Stimulated activated CD8-positive, alpha-beta memory T cell treated with anti-CD3 and anti-CD28 coated beads, Interleukin-7, amount 100 ng/mL, for 24 hours (primary cell): ENCODE data around the gene C1orf53.
"Not testable (repeated sequence)": the region's sequence is repeated elsewhere in the genome, so short reads cannot be mapped to it uniquely, and the experiment has no call there.

ENCODE experiments used
- DNase-seq: peaks from one replicate; pipeline ENCODE4 v3.0.0-alpha.2; 2020; ENCODE audit warnings: low read depth

C1orf53 gene

DNA sequence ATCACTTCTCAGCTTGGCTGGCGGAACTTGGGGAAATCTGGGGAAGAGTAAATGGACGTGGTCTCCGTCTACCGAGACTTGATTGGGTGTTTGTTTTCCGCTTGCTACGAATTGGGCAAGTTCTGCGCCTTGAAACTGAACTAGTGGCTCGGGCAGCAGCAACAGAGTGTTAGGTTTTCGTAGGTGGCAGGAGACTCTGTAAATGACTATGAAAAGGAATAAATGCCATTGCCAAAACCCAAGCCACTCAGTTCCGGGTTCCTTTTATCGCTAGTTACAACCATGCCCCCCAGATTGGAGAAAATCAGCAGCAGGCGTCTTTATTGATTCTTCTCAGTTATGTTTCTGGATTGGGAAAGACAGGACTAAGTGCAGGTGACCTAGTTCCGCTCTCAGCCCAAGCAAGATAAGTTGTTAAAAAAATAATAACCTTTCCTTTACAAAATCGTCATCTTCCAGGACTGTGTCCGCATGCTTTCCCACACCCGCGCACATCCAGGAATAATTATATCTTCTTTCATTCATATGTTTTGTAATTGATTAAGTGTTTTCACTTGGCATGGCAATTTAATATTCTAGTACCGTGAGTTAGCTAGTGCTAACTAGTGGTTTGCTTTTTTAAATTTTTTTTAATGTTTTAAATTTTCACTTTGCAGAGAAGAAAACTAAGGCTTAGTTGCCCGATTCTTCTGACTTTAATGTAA is 18.1 kb downstream of the C1orf53 start:
- no peak for DNase-seq

DNA sequence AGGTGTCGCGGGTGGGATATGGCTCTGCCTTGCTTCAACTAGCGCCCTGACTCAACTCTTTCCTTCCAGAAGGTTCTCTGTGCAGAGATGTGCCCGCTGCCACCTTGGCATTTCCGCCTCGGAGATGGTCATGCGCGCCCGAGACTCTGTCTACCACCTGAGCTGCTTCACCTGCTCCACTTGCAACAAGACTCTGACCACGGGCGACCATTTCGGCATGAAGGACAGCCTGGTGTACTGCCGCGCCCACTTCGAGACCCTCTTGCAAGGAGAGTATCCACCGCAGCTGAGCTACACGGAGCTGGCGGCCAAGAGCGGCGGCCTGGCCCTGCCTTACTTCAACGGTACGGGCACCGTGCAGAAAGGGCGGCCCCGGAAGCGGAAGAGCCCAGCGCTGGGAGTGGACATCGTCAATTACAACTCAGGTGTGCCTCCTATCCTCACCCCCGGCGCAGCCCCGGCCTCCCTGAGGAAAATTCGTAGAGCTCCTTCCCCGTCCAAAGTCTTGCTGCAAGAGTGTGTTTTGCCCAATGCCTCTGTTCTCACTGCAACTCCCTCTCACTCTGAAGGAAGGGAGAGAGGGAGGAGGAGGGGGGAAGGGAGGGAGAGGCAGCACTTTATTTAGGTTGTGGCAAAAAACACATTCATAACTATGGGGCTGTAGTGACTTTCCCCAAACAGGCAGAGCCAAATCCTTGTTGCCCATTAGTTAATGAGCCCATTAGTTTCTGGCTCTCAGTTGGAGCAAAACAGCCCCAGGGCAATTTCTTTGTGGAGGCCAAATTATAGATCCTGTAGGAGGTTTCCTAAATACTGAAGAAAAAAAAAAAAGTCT is 19.0 kb downstream of the C1orf53 start:
- no peak for DNase-seq

DNA sequence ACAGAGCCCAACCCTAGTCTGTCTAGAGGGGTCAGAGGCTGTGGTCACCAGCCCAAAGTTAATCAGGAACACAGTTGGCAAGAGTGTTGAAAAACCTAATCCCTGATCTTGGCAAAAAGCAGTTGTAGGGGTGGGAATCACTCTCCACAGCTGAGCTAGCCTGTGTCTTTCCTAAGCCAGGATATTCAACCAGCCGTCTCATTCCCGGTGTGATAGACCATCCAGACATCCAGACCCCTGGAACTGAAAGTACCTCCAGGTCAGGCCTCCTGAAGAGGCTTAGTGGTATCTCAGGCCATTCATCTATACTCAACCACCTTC is 19.6 kb downstream of the C1orf53 start:
- DNase-seq: no peak

DNA sequence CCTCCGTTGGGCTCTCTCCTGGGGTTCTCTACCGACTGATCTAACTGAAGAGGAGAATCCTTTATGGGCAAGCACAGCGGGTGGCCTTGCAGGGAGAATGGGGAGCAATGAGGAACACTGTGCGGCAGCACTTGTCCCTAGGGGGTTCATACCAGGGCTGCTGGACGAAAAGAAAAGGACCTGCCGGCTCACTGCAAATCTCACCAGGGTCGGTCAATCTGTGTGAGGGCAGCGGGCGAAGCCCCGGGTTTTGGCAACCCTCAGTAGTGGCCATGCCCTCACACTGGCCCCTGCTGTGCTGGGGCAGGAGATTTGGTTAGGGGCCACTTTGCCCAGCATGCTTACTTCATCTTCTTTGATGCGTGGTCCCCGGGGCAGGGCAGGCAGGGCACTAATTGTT is 20.6 kb downstream of the C1orf53 start:
- no peak for DNase-seq

DNA sequence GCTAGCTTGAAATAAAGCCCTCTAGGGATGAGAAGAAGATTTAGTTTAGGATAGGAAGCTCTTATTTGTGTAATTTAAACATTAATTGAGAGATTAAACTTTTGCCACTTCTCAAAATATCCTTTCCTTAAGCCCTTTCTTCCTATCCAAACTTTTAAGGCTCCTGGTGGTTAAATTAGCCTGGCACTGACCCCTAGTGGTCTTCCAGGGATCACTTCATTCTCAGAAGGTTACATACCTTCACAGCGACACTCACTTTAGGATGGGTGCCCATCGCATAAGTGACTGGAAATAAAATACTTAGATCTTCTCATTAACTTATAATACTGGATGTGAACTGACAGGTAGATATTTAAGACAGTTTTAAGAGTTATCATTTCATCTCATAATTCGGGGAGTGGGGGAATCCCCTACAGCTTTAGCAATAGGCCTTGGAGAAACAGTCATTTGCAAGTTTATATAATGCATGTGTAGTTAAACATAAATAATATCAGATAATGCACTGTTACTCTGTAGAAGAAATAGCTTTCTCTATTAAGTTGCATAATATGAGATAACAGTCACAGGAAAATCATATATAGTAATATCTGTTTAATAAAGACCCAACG is 22.2 kb downstream of the C1orf53 start:
- no peak for DNase-seq

DNA sequence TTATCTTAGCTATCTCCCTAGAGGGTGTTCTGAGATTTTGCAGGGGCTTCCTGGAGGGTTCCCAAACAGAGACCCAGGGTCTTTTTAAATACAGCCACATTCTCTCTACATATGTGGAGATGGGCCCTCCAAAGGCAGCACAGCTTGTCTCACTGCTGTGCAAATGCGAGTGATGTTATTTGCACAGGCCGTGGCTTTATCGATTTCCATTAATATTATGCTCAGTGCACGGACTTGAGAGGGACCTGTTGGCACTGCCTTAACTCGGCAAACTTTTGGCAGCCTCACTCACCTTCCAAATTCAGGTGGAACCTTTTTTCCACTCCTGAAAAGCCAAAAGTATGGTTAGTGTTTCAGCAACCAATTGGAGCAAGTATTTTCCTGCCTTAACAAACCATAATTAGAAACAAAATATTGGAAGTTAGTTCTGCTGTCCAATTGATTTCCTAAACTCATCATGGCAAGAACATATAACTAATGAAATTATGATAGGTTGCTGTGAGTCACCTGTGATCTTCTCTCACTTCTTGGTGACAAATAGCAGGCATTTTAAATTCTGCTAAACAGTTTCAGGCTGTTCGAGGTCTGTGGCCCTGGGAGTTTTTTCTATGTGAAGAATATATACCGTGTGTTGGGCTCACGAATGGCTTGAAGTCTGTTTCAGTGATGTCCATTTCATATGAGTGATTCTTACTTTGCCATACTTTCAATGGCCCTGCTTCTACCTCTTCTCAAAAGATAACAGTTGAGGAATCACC is 25.7 kb downstream of the C1orf53 start:
- DNase-seq: no peak

DNA sequence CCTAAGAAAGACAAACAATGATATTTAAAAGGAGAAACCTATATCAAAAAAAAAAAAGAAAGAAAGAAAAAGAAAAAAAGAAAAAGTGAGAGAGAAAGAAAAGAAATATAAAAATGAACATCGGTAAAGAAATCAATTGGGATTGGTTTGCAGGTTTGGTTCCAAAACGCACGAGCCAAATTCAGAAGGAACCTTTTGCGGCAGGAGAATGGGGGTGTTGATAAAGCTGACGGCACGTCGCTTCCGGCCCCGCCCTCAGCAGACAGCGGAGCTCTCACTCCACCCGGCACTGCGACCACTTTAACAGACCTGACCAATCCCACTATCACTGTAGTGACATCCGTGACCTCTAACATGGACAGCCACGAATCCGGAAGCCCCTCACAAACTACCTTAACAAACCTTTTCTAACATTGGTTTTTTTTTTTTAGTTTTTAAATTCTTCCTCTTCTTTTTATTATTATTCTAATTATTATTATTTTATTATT is 26.5 kb downstream of the C1orf53 start:
- DNase-seq: no peak

DNA sequence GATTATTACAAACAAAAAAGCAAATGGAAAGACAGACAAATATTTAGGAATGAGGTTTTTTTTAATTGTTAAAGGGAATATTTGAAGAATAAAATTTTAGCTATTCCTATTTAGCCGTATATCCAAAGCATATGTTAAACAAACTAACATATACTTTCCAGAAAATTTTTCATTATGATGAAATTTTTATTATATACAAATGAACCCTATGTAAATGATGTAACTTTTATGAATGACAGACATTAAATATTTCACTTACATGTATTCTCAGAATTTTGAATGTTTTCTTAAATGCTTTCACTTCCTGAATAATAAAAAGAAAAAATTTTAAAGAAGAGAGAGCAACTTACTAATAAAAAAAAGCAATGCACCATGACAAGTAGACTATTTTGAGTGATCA is 30.6 kb downstream of the C1orf53 start:
- no peak for DNase-seq

DNA sequence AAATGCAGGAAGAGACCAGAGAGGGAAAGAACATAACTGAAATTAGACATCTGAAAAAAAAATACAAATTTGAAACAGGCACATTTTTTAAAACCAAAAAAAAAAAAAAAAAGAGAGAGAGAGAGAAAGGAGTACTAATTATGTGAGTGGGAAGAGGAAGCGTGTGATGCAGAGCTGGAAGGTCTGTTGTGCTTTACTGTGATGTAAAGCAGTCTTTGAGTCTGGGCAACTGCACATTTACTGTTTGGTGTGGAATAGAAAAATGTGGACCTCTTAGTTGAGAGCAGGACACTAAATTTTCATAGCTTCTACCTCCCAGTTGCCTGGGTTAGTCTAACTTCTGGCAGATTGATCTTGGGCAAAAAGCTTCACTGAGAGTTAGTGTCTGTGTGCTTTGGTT is 31.2 kb downstream of the C1orf53 start:
- DNase-seq: no peak

DNA sequence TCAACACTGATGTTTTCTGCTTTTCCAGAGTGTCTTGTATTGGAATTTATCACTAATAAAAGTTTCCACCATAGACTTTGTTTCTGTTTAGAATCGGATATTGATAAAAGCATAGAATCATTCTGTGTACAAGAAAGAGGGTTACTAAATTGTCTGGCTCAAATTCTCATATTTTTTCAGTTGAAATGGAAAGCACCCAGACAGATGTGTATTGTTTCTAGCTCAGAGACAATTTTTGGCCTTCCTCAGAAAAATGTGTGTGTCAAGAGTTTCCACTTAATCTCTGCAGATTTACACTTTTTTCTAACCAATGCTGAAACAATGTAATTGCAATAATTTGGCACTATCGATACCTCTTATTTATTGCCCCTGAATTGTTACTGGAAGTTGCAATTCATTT is 35.0 kb downstream of the C1orf53 start:
- DNase-seq: no peak

DNA sequence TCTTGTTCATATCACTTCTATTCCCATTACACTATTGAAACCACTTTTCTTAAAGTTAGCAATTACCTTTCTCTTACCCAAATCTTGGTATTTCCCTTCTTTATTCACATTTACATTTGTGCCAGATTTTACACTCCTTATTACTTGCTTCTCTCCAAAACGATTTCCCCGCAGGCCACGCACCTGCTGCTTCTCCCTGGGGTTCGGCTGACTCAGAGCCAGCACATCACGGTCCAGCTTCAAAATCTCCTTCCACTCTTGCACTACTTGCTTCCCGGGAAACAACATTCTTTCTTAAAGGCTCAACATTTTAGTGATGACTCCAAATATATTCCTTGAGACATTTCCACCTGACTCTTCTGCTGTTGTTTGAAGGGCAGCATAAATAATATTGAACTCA is 35.5 kb downstream of the C1orf53 start:
- no peak for DNase-seq

DNA sequence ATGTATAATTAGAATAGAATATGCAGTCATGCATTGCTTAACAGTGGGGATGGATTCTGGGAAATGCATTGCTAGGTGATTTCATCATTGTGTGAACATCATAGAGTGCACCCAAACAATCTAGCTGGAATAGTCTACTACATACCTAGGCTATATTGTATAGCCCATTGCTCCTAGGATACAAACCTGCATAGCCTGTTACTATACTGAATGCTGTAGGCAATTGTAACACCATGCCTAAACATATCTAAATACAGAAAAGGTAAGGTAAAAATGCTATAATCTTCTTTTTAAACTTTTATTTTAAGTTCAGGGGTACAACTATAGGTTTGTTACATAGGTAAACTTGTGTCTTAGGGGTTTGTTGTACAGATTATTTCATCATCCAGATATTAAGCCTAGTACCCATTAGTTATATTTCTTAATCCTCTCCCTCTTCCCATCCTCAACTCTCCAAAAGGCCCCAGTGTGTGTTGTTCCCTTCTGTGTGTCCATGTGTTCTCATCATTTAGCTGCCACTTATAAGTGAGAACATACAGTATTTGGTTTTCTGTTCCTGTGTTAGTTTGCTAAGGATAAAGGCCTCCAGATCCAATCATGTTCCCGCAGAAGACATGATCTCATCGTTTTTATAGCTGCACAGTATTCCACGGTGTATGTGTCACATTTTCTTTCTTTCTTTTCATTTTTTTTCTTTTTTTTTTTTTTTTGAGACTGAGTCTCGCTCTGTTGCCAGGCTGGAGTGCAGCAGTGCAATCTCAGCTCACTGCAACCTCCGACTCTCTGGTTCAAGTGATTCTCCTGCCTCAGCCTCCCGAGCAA is 36.9 kb downstream of the C1orf53 start:
- DNase-seq: not testable (repeated sequence)

DNA sequence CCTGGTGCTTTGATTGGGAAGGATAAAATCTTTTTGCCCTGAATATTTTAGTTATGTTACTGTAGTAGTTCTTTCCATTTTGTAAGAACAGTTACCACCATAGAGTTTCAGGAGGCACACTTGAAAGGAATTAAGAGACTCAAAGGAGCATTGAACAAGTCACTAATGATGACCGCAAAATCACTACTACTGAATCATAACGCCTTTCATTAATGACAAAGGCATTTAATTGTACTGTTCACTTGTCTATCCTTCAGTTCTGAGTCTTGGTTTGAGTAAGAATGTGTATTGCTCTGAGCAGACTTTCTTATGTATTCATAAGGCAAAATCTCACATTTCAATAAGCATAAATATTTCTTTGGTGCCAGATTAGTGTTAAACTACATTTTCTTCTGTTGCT is 39.6 kb downstream of the C1orf53 start:
- no peak for DNase-seq

DNA sequence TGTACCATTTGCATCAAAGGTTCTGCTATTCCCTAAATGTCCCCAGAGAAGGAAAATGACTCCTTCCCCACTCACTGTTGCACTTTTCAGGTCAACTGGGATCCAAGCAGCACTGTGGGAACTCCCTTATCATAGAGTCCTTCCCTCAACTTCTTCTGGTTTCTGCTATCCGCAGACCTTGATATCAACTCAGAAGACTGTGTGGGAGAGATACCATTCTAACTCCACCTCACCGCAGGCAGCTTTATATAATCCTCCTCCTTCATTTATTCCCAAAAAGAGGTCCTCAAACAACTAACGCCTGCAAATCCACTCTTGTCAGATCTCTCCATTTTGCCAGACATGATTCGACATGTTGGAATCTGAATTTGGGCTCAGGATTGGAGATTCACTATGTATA is 42.1 kb downstream of the C1orf53 start:
- DNase-seq: no peak

DNA sequence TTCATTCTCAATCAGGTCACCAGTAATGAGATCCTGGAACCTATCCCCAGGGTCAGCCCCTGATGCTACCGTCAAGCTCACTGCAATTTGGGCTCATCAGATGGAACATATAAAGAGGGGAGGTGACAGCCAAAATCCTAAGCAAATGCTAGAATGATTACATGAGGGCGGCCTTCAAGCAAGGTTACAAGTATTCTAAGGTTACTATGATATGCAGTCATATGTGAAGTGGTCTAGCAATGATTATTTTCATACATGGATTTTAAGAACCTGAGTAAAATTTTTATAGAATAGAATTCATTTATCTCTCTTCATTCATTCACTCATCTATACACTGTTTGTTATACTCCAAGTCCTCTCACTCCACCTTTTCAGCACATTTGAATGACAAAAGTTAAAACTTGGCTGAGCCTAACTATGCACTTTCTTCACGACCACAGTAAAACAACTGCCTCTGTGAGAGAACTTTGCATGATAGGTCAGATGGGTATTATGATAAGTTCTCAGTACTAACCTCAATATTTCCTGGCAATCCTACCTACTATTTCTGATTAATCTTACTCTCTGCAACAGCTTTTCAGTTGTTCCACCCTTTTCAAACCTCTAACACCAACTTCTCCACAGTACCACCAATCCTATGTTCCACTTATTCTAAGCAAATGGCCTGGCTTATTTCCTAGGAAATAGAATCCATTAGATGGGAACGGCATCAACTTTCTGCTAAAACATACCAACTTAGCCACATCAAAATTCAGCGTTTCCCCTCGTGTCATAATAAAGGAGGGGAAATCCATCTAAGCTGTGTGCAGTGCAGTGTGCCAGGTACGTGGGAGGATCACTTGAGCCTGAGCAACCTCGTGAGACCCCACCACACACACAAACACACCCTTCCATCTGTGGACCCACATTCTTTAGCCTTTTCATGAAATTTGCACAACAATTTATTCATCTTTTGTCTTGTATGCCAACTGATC is 46.8 kb downstream of the C1orf53 start:
- no peak for DNase-seq

DNA sequence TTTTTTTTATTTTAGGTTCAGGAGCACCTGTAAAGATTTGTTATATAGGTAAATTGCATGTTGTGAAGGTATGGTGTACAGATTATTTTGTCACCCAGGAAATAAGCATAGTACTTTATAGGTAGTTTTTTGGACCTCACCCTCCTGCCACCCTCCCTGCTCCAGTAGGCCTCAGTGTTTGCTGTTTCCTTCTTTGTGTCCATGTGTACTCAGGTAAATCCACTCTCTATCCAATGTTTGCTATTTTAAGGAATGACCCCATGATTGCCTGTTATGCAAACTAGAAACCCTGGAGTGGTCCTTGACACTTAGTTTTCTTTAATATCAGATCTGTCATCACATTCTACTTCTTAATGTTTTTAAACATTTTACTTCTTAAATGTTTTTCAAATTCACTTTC is 48.7 kb downstream of the C1orf53 start:
- DNase-seq: no peak

DNA sequence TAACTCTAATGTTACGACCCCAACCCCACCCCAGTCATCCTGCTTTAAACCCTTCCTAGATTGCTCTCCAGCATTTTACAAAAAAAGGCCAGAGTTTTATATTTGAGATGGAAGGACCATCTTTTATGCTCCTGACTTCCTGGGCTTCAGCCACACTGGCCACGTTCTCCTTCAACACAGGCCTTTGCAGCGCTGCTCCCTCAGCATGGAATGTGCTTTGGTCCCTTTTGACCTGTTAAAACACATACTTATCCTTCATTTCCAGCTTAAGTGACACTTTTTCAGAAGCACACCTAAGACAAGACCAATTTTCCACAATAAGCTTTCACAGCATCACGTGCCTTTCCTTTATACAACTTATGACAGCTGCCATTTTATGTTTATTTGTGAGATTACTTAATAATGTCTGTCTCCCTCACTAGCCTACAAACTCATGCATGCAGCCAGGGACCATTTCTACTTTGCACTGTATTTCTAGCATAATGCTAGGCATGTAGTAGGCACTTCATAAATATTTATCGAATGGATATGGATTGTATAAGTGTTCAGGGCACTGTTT is 49.3 kb downstream of the C1orf53 start:
- no peak for DNase-seq

DNA sequence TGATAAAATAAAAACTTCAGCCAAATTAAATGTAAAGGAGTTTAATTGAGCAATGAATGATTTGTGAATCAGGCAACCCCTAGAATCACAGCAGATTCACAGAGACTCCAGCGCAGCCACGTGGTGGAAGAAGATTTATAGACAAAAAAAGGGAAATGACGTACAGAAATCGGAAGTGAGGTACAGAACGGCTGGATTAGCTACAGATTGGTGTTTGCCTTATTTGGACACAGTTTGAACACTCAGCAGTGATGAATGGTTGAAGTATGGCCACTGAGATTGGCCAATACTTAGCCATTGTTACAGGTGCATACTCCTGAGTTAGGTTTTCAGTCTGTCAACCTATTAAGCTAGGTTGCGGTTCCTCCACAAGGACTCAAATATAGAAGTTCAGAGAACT is 51.0 kb downstream of the C1orf53 start:
- not testable (repeated sequence) for DNase-seq

DNA sequence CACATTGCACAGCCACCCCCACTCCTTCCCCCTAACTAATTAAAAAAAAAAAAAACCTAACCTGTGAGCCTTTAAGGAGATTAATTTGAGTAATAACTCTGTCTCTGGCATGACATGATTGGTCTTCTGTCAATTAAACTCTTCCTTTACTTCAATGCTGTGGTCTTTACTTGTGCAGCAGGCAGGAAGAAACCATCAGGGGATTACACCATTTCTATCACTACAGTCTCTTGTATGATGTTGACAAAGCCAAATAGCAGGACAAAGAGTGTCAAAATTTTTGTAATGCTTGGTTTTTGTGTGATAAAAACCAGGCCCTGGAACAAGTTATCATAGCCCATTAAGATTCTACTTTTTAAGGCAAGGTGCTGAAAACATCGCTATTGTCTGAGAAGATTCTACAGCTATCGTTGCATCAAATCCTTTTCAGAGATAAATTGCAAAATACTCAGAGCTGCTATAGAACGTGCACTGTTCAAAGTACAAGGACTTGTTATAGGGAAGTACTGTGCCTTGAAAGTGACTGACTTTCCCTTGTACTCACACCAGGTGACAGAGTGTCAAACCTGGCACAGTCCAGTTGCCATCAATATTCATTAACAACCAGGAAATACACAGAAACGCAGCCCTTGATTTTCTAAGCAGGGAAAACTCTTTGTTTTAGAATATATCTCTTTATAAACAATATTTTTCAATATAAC is 52.4 kb downstream of the C1orf53 start:
- no peak for DNase-seq
